HG02759 (cell line): ENCODE results near the gene YOD1.

Source experiments
- ATAC-seq: cut with Tn5 transposase; IDR thresholded peaks from one replicate; pipeline ENCODE4 v1.9.1; 2021; ENCODE audit warnings: mild to moderate bottlenecking, moderate library complexity; ENCODE audit not compliant: unreplicated experiment

Gene YOD1

GRCh38 chr1:207051191-207051943 is at the start of gene YOD1:
YOD1 (minus strand) TSS chr1:207051208; CDS start chr1:207051030, 178 bp downstream.
- no peak for ATAC-seq

DNA sequence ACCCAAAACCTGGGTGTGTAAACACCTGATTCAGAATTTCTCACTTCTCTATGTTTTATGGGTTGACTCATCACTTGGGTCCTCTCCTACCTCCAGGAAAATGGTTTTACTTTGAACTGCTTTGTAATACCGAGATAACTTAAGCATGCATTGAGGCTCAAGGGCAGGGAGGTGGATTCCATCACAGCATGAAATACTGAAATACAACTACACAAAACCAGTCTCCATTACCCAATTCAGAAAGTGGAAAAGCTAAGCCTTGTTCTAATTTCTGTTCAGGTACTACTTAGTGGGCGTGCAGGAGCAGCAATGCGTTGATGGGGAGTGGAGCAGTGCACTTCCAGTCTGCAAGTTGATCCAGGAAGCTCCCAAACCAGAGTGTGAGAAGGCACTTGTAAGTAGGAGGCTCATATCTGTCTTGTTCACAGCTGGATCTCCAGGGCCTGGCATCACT is 46.9 kb upstream of the YOD1 start:
- ATAC-seq, result peak; percentile 96

GRCh38 chr1:207093944-207094343 is 42.9 kb upstream of the YOD1 start:
- ATAC-seq, result no peak

GRCh38 chr1:207091200-207091908 is 40.3 kb upstream of the YOD1 start:
- no peak for ATAC-seq

- ATAC-seq, result no peak
Measured at GRCh38 chr1:207089627-207090355, 38.8 kb upstream of the YOD1 start.

- ATAC-seq, result no peak
Measured at GRCh38 chr1:207088701-207089626, 38.0 kb upstream of the YOD1 start, which contains the start of gene C4BPB. C4BPB (plus strand) TSS chr1:207088860; CDS start chr1:207089532, 672 bp downstream.

DNA sequence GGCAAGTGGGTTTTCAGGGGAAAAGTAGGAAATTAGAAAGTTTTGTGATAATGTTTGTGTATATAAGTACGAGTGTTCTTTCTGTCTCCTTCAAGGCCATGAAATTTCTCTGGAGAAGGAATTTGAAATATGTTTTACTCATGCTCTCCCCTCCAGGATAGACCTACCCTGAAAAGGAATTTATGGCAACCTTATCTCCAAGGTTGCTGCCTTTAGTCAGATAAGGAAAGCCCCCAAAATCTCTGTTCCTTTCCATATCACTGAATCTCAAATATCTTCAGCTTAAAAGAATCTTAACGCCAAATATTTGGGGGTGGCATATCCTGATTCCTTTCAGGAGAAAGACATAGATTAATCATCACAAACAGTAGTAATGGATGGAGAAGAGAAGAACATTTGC is 37.2 kb upstream of the YOD1 start:
- ATAC-seq, result no peak

GRCh38 chr1:207085887-207086286 is 34.9 kb upstream of the YOD1 start:
- no peak for ATAC-seq

DNA sequence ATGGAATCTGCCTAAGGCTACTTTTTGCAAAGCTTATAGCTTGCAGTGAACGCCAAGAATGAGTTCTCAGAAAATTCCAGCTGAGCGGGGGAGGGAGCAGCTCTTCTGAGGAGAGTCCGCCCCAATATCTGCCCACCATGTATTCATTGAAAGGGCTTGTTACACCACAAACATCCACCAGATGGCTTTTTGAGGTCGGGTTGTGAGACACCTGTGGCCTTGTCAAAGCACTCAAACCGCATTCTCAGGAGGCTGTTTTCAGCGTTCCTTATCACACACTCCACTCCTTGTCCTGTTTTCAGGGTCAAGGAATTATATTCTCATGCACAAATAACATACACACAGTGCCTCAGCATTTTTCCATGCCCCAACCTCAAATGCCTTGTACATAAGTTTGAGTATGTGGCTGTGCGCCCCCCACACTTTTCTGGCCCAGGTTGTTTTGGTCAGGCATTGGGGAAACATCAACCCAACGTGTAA is 33.7 kb upstream of the YOD1 start:
- peak; percentile 69 for ATAC-seq

GRCh38 chr1:207084232-207084631 is 33.2 kb upstream of the YOD1 start:
- no peak for ATAC-seq

DNA sequence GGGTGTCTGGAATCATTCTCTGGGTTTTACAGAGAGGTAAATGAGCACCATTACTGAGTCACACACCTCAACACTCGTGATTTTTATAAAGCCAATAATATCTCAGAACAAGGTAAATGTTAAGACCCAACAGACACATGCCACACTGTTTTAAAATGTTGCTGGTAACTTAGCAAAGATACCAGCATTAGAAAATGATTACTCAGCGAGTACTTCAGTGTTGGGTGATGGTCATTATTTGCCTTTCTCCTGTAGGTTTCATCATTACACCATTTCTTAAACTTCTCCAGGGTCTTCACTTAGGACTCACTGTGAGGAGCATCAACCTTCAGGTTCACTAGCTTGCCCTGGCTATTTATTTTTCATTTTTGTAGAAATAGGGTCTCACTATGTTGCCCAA is 30.8 kb upstream of the YOD1 start:
- no peak for ATAC-seq

GRCh38 chr1:207081088-207081487 is 30.1 kb upstream of the YOD1 start:
- ATAC-seq, result no peak

DNA sequence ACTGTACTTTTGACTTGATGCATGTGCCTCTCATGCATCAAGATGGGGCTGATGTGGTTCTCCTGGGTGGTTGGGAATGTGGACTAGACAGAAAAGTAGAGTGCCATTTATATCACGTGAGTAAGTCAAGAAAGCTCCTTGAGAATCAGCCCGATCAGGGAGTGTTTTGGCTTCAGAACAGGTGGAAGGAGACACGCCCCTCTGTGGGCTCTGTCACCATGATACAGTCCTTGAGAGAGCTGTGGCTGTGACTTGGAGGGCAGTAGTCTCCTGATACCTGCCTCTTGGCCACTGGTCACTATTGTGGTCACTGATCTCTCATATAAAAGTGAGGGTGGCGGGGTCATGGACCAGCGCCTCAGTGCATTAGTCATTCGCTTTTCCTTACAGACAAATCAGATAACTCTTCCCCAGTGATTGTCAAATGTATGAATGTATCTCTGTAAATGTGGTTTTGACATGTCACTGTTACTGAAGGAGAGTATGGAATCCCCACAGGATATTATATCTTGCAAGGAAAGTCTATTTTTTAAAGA is 28.8 kb upstream of the YOD1 start:
- no peak for ATAC-seq

GRCh38 chr1:207078578-207079132 is 27.6 kb upstream of the YOD1 start:
- ATAC-seq, result no peak

- ATAC-seq, result peak; percentile 70
Measured at GRCh38 chr1:207077470-207078377, 26.7 kb upstream of the YOD1 start.

DNA sequence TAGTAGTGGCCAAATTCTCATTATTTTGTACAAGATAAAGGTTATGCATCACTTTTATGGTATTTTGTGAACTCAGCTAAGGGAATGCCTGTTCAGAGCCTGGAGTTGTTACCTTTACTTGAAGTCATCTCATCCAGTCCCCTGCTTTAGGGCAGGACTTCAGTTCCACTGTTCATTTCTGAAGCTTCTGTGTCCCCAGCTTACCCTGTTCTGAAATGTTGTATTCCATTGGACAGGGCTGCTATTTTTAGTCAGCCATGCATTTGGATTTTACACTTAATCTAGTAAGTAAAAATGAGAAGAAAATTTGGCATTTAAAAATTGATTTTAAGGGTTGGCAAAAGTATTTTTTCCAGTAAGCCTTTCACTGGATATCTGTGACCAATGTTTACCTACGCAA is 26.0 kb upstream of the YOD1 start:
- ATAC-seq, result no peak

- no peak for ATAC-seq
Measured at GRCh38 chr1:207076181-207076955, 25.4 kb upstream of the YOD1 start.
